Measurements from ENCODE around the gene CREB3L2. TPM values are rescaled to one million over a fixed set of nuclear protein-coding genes. Genes with fewer than 3 reads are reported as not detected.

CREB3L2 gene, protein sequence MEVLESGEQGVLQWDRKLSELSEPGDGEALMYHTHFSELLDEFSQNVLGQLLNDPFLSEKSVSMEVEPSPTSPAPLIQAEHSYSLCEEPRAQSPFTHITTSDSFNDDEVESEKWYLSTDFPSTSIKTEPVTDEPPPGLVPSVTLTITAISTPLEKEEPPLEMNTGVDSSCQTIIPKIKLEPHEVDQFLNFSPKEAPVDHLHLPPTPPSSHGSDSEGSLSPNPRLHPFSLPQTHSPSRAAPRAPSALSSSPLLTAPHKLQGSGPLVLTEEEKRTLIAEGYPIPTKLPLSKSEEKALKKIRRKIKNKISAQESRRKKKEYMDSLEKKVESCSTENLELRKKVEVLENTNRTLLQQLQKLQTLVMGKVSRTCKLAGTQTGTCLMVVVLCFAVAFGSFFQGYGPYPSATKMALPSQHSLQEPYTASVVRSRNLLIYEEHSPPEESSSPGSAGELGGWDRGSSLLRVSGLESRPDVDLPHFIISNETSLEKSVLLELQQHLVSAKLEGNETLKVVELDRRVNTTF
- total RNA-seq (2016; rRNA removed; fragmentation: Illumina TruSeq; extraction: Trizol) (22.1 and 26.6 TPM in 2 replicates), polyA plus RNA-seq (2011; rRNA removed) (39.0 and 41.1 TPM in 2 replicates), polyA minus RNA-seq (2011; rRNA and poly(A)+ RNA removed; ENCODE audit: low replicate concordance) (32.8 and 173 TPM in 2 replicates), Bru-seq, nascent RNA (percentile 94 among the genes with signal in this experiment), BruChase-seq, experiment 1, labeled RNA remaining after a 6-hour chase (percentile 90 among the genes with signal in this experiment), BruChase-seq, experiment 2, labeled RNA remaining after a 2-hour chase (percentile 89 among the genes with signal in this experiment)
- 6.5 and 8.8 TPM in 2 replicates for total RNA-seq (2016; cell fraction: cytosol; rRNA removed; fragmentation: Illumina TruSeq; extraction: Trizol; ENCODE audit: low read depth)
- total RNA-seq (2016; cell fraction: insoluble cytoplasmic fraction; rRNA removed; fragmentation: Illumina TruSeq; extraction: Trizol) = 21.4 and 26.4 TPM in 2 replicates
- 14.1 and 14.5 TPM in 2 replicates for total RNA-seq (2016; cell fraction: membrane; rRNA removed; fragmentation: Illumina TruSeq; extraction: Trizol)
- total RNA-seq (2016; cell fraction: nucleus; rRNA removed; fragmentation: Illumina TruSeq; extraction: Trizol) = 53.5 and 54.7 TPM in 2 replicates
- polyA plus RNA-seq (2011; cell fraction: cytosol; rRNA removed) = 26.0 and 30.9 TPM in 2 replicates
- 36.5 and 47.2 TPM in 2 replicates for polyA plus RNA-seq (2011; cell fraction: nucleus; rRNA removed)
- polyA plus RNA-seq (2012) = 22.8 and 35.4 TPM in 2 replicates
- polyA plus RNA-seq (2016; cell fraction: cytosol; fragmentation: Illumina TruSeq; extraction: Trizol; ENCODE audit: low read depth) = 2.4 and 2.7 TPM in 2 replicates
- polyA plus RNA-seq (2016; cell fraction: insoluble cytoplasmic fraction; fragmentation: Illumina TruSeq; extraction: Trizol; ENCODE audit: low read depth) = 31.2 and 35.1 TPM in 2 replicates
- 5.9 and 6.4 TPM in 2 replicates for polyA plus RNA-seq (2016; cell fraction: membrane; fragmentation: Illumina TruSeq; extraction: Trizol; ENCODE audit: low read depth)
- polyA plus RNA-seq (2016; cell fraction: nucleus; fragmentation: Illumina TruSeq; extraction: Trizol; ENCODE audit: insufficient read depth, low read depth) = 43.3 and 43.6 TPM in 2 replicates
- 58.1 and 61.3 TPM in 2 replicates for polyA minus RNA-seq (2011; cell fraction: cytosol; rRNA and poly(A)+ RNA removed)
- 95.2 and 100 TPM in 2 replicates for polyA minus RNA-seq (2011; cell fraction: nucleus; rRNA and poly(A)+ RNA removed)
- long read RNA-seq, experiment 1, full-length matches to known transcripts = 4 of 24 reads
- long read RNA-seq, experiment 1, partial matches to known transcripts = 2 of 24 reads
- long read RNA-seq, experiment 1, other reads (novel, unspliced or antisense) = 18 of 24 reads
- long read RNA-seq, experiment 2, full-length matches to known transcripts = 8 of 77 reads
- long read RNA-seq, experiment 2, partial matches to known transcripts = 2 of 77 reads
- long read RNA-seq, experiment 2, other reads (novel, unspliced or antisense) = 67 of 77 reads

DNA sequence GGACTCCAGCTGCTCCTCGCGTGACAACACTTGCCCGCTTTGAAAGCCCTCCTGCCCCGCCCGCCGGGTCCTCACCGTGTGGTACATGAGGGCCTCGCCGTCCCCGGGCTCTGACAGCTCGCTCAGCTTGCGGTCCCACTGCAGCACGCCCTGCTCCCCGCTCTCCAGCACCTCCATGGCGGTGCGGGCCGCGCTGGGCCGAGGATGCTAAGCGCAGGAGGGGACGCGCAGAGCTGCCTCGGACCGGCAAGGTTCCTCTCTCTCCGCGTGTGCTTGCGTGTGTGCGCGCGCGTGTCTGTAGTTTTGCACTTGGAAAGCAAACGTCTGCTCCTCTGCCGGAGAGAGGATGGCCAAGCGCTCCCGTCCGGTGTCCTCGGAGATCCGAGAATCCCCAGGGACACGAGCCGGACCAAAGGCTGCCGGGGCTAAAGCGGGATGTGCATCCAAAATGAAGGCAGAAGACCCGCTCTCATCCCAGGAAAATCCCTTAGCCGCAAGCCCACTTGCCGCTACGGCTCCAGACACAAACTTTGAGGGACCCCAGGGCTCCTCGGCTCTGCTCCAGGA, at the start of gene CREB3L2:
CREB3L2 (minus strand) TSS at position 558 of the 567 bp plus-strand sequence; CDS start at position 177, 381 bp downstream.
- POLR2A ChIA-PET = interaction anchor here (0.6 to 4.1 kb wide), 13 partner anchors 9 to 314 kb away, joined by 3 to 27 read pairs (median 6); no protein-coding TSS in a partner anchor
- Histone ChIP-seq H3K4me1 (ENCODE audit: insufficient read depth, low read length) (peaks cover 42% of the 10 kb centered on the region), H3K36me3 (replicated peaks in 1 of 2; ENCODE audit: control insufficient read depth in 1 of 2, insufficient read depth in 2 of 2, low read length in 2 of 2) (peaks cover 0 to 2% of the 10 kb centered on the region in 2 experiments; a peak in 3 of 5 replicates), H2AFZ (ENCODE audit: low read length) (no peak within 1 kb of the TSS), H3K4me2 (ENCODE audit: low read depth, low read length) (peak within 1 kb of the TSS; percentile 93), H4K20me1 (ENCODE audit: insufficient read depth, low read length) (peaks cover 11% of the 10 kb centered on the region), H3K27ac (ENCODE audit: extremely low read length, insufficient read depth, low read length) (peak within 1 kb of the TSS; percentile 79), H3K9ac (ENCODE audit: insufficient read depth, low read depth, low read length) (peak within 1 kb of the TSS; percentile 87), H3K4me3 (replicated peaks in 1 of 3; ENCODE audit: insufficient read depth in 1 of 3, low read depth in 2 of 3, low read length in 3 of 3) (peak within 1 kb of the TSS; percentile 92 to 99 (median 98)), H3K79me2 (ENCODE audit: insufficient read depth, low read length) (peaks cover 53% of the 10 kb centered on the region), H3K9me3 (ENCODE audit: low read length) (no peaks in the 10 kb centered on the region), H3K27me3 (ENCODE audit: control insufficient read depth in 1 of 2, insufficient read depth in 2 of 2, low read length in 2 of 2) (no peaks in the 10 kb centered on the region; a peak in 1 of 5 replicates)
- in situ Hi-C loops (cut with HindIII; ENCODE audit: extremely low pct_ligation_motif_present, low pct_unique_long_range_greater_than_20kb) = loop anchor here (25.0 kb wide), 1 partner anchor 736 kb away; no protein-coding TSS in a partner anchor
- peak; percentile 36 for DNase-seq (ENCODE audit: low spot score)
- peak; percentile 84 for ATAC-seq
- 0% methylated on average over 9 of the region's 47 CpGs for WGBS (ENCODE audit: low lambda C conversion rate)
- TSS peak; percentile 68 for BruUV-seq (replicated peaks)
- no peak for FAIRE-seq
- CTCF ChIA-PET (ENCODE audit: low intra/inter-chr PET ratio, low total read pairs) = interaction anchor here (0.7 to 3.6 kb wide), 2 partner anchors 62 to 98 kb away, joined by 3 to 11 read pairs; no protein-coding TSS in a partner anchor
- intact Hi-C loops (cut with micrococcal nuclease; ENCODE audit: unreplicated experiment) = loop anchor here (2.0 to 5.0 kb wide), 4 partner anchors 35 to 737 kb away; partner anchors contain the start of gene TRIM24
- no peak for TF ChIP-seq JDP2 (CRISPR knock-in tag; IDR thresholded peaks at IDR 0.05; ENCODE audit: borderline replicate concordance)
- no peak for TF ChIP-seq CCAR2 (optimal IDR thresholded peaks at IDR 0.05; ENCODE audit: low read depth, low read length)
- peak; percentile 81 for TF ChIP-seq SAP130 (CRISPR knock-in tag; IDR thresholded peaks at IDR 0.05; ENCODE audit: low read depth)
- TF ChIP-seq, protein P1, sequence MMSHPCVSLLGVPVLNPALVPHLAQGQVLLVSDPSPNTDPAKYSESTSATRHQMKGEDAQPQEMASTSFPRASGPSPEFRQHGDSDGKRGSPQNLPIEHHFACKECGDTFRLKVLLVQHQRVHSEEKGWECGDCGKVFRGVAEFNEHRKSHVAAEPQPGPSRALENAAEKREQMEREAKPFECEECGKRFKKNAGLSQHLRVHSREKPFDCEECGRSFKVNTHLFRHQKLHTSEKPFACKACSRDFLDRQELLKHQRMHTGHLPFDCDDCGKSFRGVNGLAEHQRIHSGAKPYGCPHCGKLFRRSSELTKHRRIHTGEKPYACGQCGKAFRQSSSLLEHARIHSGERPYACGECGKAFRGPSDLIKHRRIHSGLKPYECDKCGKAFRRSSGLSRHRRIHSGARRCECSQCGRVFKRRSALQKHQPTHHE (CRISPR knock-in tag; IDR thresholded peaks at IDR 0.05; ENCODE audit: borderline replicate concordance) = 0 out of 2 replicates have a peak, but pooled peaks have one; percentile 56
- TF ChIP-seq CENPT (CRISPR knock-in tag; IDR thresholded peaks at IDR 0.05; ENCODE audit: low read depth) = no peak
